ENCODE data around the gene SCFD2. TPM values are rescaled to one million over a fixed set of nuclear protein-coding genes. Genes with fewer than 3 reads are reported as not detected.

The SCFD2 gene
- total and polyA plus RNA-seq, 10 of the 15 experiments (the other 5 are each of a cell fraction or from before 2014, with no cell fraction given) = 4.8 to 37.6 (median 24.9) TPM

DNA sequence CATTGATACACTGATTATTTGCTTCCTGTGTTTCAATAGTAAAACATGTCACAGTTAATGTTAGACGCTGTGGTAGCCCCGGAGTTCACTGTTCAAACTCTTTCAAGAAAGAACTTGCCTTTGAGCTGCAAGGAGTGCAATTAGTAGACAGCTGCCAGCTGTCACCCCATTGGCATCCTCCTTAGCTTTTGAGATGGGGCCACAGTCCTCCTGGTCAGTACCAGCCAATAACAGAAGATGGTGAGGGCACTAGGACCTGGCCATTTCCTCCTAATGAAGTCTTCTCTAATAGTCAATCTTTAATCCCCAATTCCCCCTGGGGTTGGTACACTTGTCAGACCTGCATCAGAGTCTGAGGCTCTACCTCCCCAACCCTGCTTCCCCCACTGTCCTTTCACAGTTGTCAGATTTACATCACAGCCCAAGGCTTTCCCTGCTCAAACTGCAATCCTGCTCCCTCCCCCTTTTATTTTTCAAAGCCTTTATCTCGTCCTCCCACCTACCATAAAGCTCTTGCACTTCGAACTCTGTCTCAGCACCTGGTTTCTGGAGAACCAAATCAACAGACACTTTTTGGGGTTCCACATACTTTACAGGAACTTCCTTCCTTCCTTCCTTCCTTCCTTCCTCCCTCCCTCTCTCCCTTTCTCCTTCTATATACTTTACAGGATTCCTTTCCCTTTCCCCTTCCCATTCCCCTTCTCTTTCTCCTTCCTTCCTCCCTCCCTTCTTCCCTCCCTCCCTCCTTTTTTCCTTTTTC lies 321.8 kb downstream of the SCFD2 start:
- POLR2A ChIA-PET = interaction anchor here (0.7 kb wide), 1 partner anchor 140 kb away, joined by 10 read pairs; no protein-coding TSS in a partner anchor
- Histone ChIP-seq H4K20me1 (ENCODE audit: control insufficient read depth, insufficient read depth) (no peaks in the 10 kb centered on the region), H3K27me3 (replicated peaks in 1 of 2; ENCODE audit: control insufficient read depth in 2 of 2, insufficient read depth in 2 of 2, low read length in 1 of 2) (no peaks in the 10 kb centered on the region), H3K4me1 (ENCODE audit: control insufficient read depth, insufficient read depth, low read length) (no peaks in the 10 kb centered on the region), H2AFZ (ENCODE audit: control insufficient read depth, low read depth, low read length) (no peak overlapping the region), H3K79me2 (ENCODE audit: control insufficient read depth, insufficient read depth, low read length) (no peaks in the 10 kb centered on the region), H3K36me3 (ENCODE audit: control insufficient read depth in 2 of 2, insufficient read depth in 2 of 2, low read length in 1 of 2) (no peaks in the 10 kb centered on the region), H3K27ac (ENCODE audit: control insufficient read depth, insufficient read depth) (no peak overlapping the region), H3K9ac (ENCODE audit: control insufficient read depth, insufficient read depth, low read length) (no peak overlapping the region), H3K9me3 (replicated peaks; ENCODE audit: control insufficient read depth, insufficient read depth, low read length) (no peaks in the 10 kb centered on the region), H3K4me3 (no peak overlapping the region), H3K4me2 (ENCODE audit: control insufficient read depth, insufficient read depth) (no peak overlapping the region)
- 89% methylated on average over 4 of the region's 4 CpGs for WGBS (ENCODE audit: insufficient coverage, insufficient replicate concordance, low lambda C conversion rate, missing lambda C conversion rate)
- RAD21 ChIA-PET (ENCODE audit: unreplicated experiment) = no interaction called here
- SMC1A ChIA-PET (ENCODE audit: uncharacterized antibody, unreplicated experiment) = no interaction called here
- TF ChIP-seq SUZ12 (IDR thresholded peaks at IDR 0.05; ENCODE audit: unreplicated experiment) = no peak
- TF ChIP-seq, protein P1, sequence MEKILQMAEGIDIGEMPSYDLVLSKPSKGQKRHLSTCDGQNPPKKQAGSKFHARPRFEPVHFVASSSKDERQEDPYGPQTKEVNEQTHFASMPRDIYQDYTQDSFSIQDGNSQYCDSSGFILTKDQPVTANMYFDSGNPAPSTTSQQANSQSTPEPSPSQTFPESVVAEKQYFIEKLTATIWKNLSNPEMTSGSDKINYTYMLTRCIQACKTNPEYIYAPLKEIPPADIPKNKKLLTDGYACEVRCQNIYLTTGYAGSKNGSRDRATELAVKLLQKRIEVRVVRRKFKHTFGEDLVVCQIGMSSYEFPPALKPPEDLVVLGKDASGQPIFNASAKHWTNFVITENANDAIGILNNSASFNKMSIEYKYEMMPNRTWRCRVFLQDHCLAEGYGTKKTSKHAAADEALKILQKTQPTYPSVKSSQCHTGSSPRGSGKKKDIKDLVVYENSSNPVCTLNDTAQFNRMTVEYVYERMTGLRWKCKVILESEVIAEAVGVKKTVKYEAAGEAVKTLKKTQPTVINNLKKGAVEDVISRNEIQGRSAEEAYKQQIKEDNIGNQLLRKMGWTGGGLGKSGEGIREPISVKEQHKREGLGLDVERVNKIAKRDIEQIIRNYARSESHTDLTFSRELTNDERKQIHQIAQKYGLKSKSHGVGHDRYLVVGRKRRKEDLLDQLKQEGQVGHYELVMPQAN (conservative IDR thresholded peaks at IDR 0.05) = no peak
- no peak for TF ChIP-seq PML (IDR thresholded peaks at IDR 0.05; ENCODE audit: low read length)
- no peak for TF ChIP-seq CREB1 (IDR thresholded peaks at IDR 0.05; ENCODE audit: low read depth)
- TF ChIP-seq, protein P2, sequence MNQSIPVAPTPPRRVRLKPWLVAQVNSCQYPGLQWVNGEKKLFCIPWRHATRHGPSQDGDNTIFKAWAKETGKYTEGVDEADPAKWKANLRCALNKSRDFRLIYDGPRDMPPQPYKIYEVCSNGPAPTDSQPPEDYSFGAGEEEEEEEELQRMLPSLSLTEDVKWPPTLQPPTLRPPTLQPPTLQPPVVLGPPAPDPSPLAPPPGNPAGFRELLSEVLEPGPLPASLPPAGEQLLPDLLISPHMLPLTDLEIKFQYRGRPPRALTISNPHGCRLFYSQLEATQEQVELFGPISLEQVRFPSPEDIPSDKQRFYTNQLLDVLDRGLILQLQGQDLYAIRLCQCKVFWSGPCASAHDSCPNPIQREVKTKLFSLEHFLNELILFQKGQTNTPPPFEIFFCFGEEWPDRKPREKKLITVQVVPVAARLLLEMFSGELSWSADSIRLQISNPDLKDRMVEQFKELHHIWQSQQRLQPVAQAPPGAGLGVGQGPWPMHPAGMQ (IDR thresholded peaks at IDR 0.05; ENCODE audit: borderline replicate concordance) = no peak
- TF ChIP-seq YY1 (IDR thresholded peaks at IDR 0.05; ENCODE audit: low read depth, low read length) = no peak
- TF ChIP-seq MYB (IDR thresholded peaks at IDR 0.05; ENCODE audit: borderline replicate concordance, low read depth, low read length) = no peak
- no peak for TF ChIP-seq NFIC (IDR thresholded peaks at IDR 0.05; ENCODE audit: low read depth, low read length)
- TF ChIP-seq RAD21 (IDR thresholded peaks at IDR 0.05; ENCODE audit: insufficient read depth, low read depth, low read length) = no peak
- TF ChIP-seq, protein P3, sequence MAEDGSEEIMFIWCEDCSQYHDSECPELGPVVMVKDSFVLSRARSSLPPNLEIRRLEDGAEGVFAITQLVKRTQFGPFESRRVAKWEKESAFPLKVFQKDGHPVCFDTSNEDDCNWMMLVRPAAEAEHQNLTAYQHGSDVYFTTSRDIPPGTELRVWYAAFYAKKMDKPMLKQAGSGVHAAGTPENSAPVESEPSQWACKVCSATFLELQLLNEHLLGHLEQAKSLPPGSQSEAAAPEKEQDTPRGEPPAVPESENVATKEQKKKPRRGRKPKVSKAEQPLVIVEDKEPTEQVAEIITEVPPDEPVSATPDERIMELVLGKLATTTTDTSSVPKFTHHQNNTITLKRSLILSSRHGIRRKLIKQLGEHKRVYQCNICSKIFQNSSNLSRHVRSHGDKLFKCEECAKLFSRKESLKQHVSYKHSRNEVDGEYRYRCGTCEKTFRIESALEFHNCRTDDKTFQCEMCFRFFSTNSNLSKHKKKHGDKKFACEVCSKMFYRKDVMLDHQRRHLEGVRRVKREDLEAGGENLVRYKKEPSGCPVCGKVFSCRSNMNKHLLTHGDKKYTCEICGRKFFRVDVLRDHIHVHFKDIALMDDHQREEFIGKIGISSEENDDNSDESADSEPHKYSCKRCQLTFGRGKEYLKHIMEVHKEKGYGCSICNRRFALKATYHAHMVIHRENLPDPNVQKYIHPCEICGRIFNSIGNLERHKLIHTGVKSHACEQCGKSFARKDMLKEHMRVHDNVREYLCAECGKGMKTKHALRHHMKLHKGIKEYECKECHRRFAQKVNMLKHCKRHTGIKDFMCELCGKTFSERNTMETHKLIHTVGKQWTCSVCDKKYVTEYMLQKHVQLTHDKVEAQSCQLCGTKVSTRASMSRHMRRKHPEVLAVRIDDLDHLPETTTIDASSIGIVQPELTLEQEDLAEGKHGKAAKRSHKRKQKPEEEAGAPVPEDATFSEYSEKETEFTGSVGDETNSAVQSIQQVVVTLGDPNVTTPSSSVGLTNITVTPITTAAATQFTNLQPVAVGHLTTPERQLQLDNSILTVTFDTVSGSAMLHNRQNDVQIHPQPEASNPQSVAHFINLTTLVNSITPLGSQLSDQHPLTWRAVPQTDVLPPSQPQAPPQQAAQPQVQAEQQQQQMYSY (CRISPR knock-in tag; IDR thresholded peaks at IDR 0.05) = no peak
- TF ChIP-seq DPF2 (IDR thresholded peaks at IDR 0.05) = no peak
- no peak for TF ChIP-seq ATF7 (IDR thresholded peaks at IDR 0.05; ENCODE audit: low read depth)
- no peak for TF ChIP-seq NRF1 (conservative IDR thresholded peaks at IDR 0.05; ENCODE audit: low read depth, low read length)
- no peak for DNase-seq (ENCODE audit: low read depth, low spot score)
- in situ Hi-C loops (cut with MboI) = no loop called here
- peak; percentile 46; the same call in 2 of the 3 replicates for ATAC-seq
- CTCF ChIA-PET = interaction anchor here (1.2 kb wide), 1 partner anchor 1189 kb away, joined by 3 read pairs; no protein-coding TSS in a partner anchor
- intact Hi-C loops (cut with micrococcal nuclease; ENCODE audit: unreplicated experiment) = no loop called here
- BruUV-seq (replicated peaks) = no TSS peak
- FAIRE-seq = no peak
